Measurements from ENCODE around the gene FAM98C.

Gene FAM98C

GRCh38 chr19:38437917-38438316, 35.0 kb downstream of the FAM98C start:
- TF ChIP-seq, protein P1, sequence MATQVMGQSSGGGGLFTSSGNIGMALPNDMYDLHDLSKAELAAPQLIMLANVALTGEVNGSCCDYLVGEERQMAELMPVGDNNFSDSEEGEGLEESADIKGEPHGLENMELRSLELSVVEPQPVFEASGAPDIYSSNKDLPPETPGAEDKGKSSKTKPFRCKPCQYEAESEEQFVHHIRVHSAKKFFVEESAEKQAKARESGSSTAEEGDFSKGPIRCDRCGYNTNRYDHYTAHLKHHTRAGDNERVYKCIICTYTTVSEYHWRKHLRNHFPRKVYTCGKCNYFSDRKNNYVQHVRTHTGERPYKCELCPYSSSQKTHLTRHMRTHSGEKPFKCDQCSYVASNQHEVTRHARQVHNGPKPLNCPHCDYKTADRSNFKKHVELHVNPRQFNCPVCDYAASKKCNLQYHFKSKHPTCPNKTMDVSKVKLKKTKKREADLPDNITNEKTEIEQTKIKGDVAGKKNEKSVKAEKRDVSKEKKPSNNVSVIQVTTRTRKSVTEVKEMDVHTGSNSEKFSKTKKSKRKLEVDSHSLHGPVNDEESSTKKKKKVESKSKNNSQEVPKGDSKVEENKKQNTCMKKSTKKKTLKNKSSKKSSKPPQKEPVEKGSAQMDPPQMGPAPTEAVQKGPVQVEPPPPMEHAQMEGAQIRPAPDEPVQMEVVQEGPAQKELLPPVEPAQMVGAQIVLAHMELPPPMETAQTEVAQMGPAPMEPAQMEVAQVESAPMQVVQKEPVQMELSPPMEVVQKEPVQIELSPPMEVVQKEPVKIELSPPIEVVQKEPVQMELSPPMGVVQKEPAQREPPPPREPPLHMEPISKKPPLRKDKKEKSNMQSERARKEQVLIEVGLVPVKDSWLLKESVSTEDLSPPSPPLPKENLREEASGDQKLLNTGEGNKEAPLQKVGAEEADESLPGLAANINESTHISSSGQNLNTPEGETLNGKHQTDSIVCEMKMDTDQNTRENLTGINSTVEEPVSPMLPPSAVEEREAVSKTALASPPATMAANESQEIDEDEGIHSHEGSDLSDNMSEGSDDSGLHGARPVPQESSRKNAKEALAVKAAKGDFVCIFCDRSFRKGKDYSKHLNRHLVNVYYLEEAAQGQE (IDR thresholded peaks at IDR 0.05; ENCODE audit: insufficient read depth in 1 of 2, low read depth in 2 of 2, low read length in 2 of 2) = no peak
- TF ChIP-seq POLR2AphosphoS5 (IDR thresholded peaks at IDR 0.05; ENCODE audit: low read depth, low read length) = no peak
- no peak for TF ChIP-seq FOXP2 (optimal IDR thresholded peaks at IDR 0.05; ENCODE audit: borderline replicate concordance, extremely low read depth, extremely low read length, insufficient read depth)
- no peak for TF ChIP-seq TAF1 (IDR thresholded peaks at IDR 0.05; ENCODE audit: borderline replicate concordance, insufficient read depth, low read length)
- TF ChIP-seq SIN3A (IDR thresholded peaks at IDR 0.05; ENCODE audit: borderline replicate concordance, insufficient read depth, low read length) = no peak

DNA sequence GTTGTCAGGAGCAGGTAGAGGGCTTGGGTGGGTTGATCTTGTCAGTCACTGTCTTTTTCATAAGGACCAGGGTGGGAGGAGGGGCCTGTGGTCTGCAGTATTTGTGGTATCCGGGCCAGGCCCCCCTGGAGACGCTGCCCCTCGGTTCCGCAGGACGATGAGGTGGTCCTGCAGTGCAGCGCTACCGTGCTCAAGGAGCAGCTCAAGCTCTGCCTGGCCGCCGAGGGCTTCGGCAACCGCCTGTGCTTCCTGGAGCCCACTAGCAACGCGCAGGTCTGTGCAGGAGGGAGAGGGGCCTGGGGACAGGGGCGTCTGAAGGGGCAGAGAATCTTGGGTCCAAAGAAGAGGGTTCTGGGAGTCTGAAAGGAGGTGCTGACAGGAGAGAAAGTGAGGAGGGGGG, 37.7 kb downstream of the FAM98C start:
- TF ChIP-seq, protein P1 (IDR thresholded peaks at IDR 0.05; ENCODE audit: insufficient read depth in 1 of 2, low read depth in 2 of 2, low read length in 2 of 2) = no peak
- TF ChIP-seq POLR2AphosphoS5 (IDR thresholded peaks at IDR 0.05; ENCODE audit: low read depth, low read length) = no peak
- TF ChIP-seq FOXP2 (optimal IDR thresholded peaks at IDR 0.05; ENCODE audit: borderline replicate concordance, extremely low read depth, extremely low read length, insufficient read depth) = no peak
- no peak for TF ChIP-seq SIN3A (IDR thresholded peaks at IDR 0.05; ENCODE audit: borderline replicate concordance, insufficient read depth, low read length)

- no peak for TF ChIP-seq TAF1 (IDR thresholded peaks at IDR 0.05; ENCODE audit: borderline replicate concordance, insufficient read depth, low read length)
- TF ChIP-seq FOXP2 (optimal IDR thresholded peaks at IDR 0.05; ENCODE audit: borderline replicate concordance, extremely low read depth, extremely low read length, insufficient read depth) = no peak
- TF ChIP-seq SIN3A (IDR thresholded peaks at IDR 0.05; ENCODE audit: borderline replicate concordance, insufficient read depth, low read length) = no peak
- TF ChIP-seq, protein P1 (IDR thresholded peaks at IDR 0.05; ENCODE audit: insufficient read depth in 1 of 2, low read depth in 2 of 2, low read length in 2 of 2) = no peak
Observed at GRCh38 chr19:38441657-38442348, 38.9 kb downstream of the FAM98C start.

DNA sequence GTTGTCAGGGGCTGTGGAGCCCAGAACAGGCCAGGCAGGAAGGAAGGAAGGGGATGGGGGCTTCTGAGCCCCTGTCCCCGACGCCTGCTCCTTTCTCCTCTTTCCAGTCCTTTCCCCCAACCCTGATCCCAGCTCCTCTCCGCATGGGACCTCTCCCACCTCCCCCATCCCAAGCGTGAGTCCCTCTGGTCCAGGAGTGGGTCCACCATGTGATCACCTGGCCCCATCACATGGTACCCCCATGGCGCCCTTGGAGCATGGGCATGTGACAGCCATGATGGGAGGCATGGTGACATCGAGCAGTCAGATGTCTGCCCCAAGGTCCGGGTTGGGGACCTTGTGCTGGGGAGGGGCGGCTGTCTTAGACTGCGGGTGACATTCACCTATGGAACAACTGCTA, 39.8 kb downstream of the FAM98C start:
- TF ChIP-seq SIN3A (IDR thresholded peaks at IDR 0.05; ENCODE audit: borderline replicate concordance, insufficient read depth, low read length) (no peak), TAF1 (IDR thresholded peaks at IDR 0.05; ENCODE audit: borderline replicate concordance, insufficient read depth, low read length) (no peak), FOXP2 (optimal IDR thresholded peaks at IDR 0.05; ENCODE audit: borderline replicate concordance, extremely low read depth, extremely low read length, insufficient read depth) (no peak), POLR2AphosphoS5 (IDR thresholded peaks at IDR 0.05; ENCODE audit: low read depth, low read length) (no peak)
- TF ChIP-seq, protein P1 (IDR thresholded peaks at IDR 0.05; ENCODE audit: insufficient read depth in 1 of 2, low read depth in 2 of 2, low read length in 2 of 2) = no peak
